CD4-positive, alpha-beta T cell treated with Interferon alpha-2 for 1 hour (primary cell): ENCODE data around the gene ROR1.

Experiments used
- DNase-seq, 2 donors: peaks; one replicate each; pipeline ENCODE4 v3.0.0-alpha.2; 2020 to 2022

Gene ROR1

GRCh38 chr1:63861052-63861691 is 87.4 kb downstream of the ROR1 start:
- DNase-seq, result no peak

GRCh38 chr1:63863145-63863544 is 89.3 kb downstream of the ROR1 start:
- no peak for DNase-seq

GRCh38 chr1:63864224-63864641 is 90.4 kb downstream of the ROR1 start:
- no peak for DNase-seq

GRCh38 chr1:63865561-63865960 is 91.7 kb downstream of the ROR1 start:
- DNase-seq, result no peak

- DNase-seq, result no peak
These were observed 92.3 kb downstream of the ROR1 start for GRCh38 chr1:63866084-63866483.

- DNase-seq, result no peak
These were observed 93.8 kb downstream of the ROR1 start for GRCh38 chr1:63867429-63868176.

- DNase-seq, result no peak
These were observed 94.5 kb downstream of the ROR1 start for GRCh38 chr1:63868268-63868781.

GRCh38 chr1:63870152-63870551 is 96.3 kb downstream of the ROR1 start:
- DNase-seq, result no peak

GRCh38 chr1:63871463-63871862 is 97.6 kb downstream of the ROR1 start:
- no peak for DNase-seq

GRCh38 chr1:63873751-63874150 is 99.9 kb downstream of the ROR1 start:
- no peak for DNase-seq

GRCh38 chr1:63874278-63874880 is 100.6 kb downstream of the ROR1 start:
- DNase-seq, result no peak

GRCh38 chr1:63875636-63876035 is 101.8 kb downstream of the ROR1 start:
- no peak for DNase-seq

- no peak for DNase-seq
These were observed 103.4 kb downstream of the ROR1 start for GRCh38 chr1:63877021-63877767.

GRCh38 chr1:63877816-63878215 is 104.0 kb downstream of the ROR1 start:
- DNase-seq, result no peak

GRCh38 chr1:63878932-63879331 is 105.1 kb downstream of the ROR1 start:
- DNase-seq, result no peak

GRCh38 chr1:63880958-63881576 is 107.2 kb downstream of the ROR1 start:
- DNase-seq, result no peak

GRCh38 chr1:63882048-63882704 is 108.4 kb downstream of the ROR1 start:
- DNase-seq, result no peak

GRCh38 chr1:63883494-63884235 is 109.8 kb downstream of the ROR1 start:
- DNase-seq, result no peak

- no peak for DNase-seq
These were observed 110.7 kb downstream of the ROR1 start for GRCh38 chr1:63884486-63884885.

GRCh38 chr1:63885899-63886298 is 112.1 kb downstream of the ROR1 start:
- no peak for DNase-seq

- DNase-seq, result no peak
These were observed 112.5 kb downstream of the ROR1 start for GRCh38 chr1:63886340-63886739.
